Smooth muscle cell (in vitro differentiated cells): Measurements from ENCODE around the gene GANAB. TPM values are rescaled to one million over a fixed set of nuclear protein-coding genes. Genes with fewer than 3 reads are reported as not detected.

Experiments
- DNase-seq: peaks from one replicate; lab custom pipeline; 2025; ENCODE audit not compliant: unreplicated experiment; lab: John Stamatoyannopoulos, UW
- H2AFZ ChIP-seq: fragments of 200-600 bp; sonication (generic); 2 replicates; pipeline ENCODE4 v1.6.0; 2016; ENCODE audit warnings: antibody characterized with exemption, low read depth, mild to moderate bottlenecking
- H3F3A ChIP-seq: fragments of 200-600 bp; sonication (generic); 2 replicates; pipeline ENCODE4 v1.6.0; 2017; ENCODE audit warnings: antibody characterized with exemption, low read depth
- H3K27ac ChIP-seq: fragments of 200-600 bp; sonication (generic); 2 replicates; pipeline ENCODE4 v1.5.1; 2016; ENCODE audit warnings: low read depth, mild to moderate bottlenecking
- H3K27me3 ChIP-seq: fragments of 200-600 bp; sonication (generic); 2 replicates; pipeline ENCODE4 v1.6.1; 2016; ENCODE audit warnings: low read depth, mild to moderate bottlenecking
- H3K36me3 ChIP-seq: fragments of 200-600 bp; sonication (generic); 2 replicates; pipeline ENCODE4 v1.5.1; 2016; ENCODE audit warnings: low read depth
- H3K4me1 ChIP-seq: fragments of 200-600 bp; sonication (generic); 2 replicates; pipeline ENCODE4 v1.5.1; 2016; ENCODE audit warnings: low read depth
- H3K4me2 ChIP-seq: fragments of 200-600 bp; sonication (generic); 2 replicates; pipeline ENCODE4 v1.6.0; 2016; ENCODE audit warnings: mild to moderate bottlenecking
- H3K4me3 ChIP-seq: fragments of 200-600 bp; sonication (generic); 2 replicates; pipeline ENCODE4 v1.5.1; 2016; ENCODE audit warnings: mild to moderate bottlenecking
- H3K79me2 ChIP-seq: fragments of 200-600 bp; sonication (generic); 2 replicates; pipeline ENCODE4 v1.6.0; 2016; ENCODE audit warnings: low read depth, mild to moderate bottlenecking
- H3K9ac ChIP-seq: fragments of 200-600 bp; sonication (generic); 2 replicates; pipeline ENCODE4 v1.6.0; 2016; ENCODE audit warnings: low read depth
- H3K9me3 ChIP-seq: fragments of 200-600 bp; sonication (generic); replicated peaks from 2 replicates; pipeline ENCODE4 v1.5.1; 2016; ENCODE audit warnings: low read depth
- H4K20me1 ChIP-seq: fragments of 200-600 bp; sonication (generic); 2 replicates; pipeline ENCODE4 v1.6.0; 2016; ENCODE audit warnings: low read depth
- CTCF ChIP-seq: fragments of 200-600 bp; sonication (generic); IDR thresholded peaks from 2 replicates; pipeline ENCODE4 v1.5.1; 2017; ENCODE audit warnings: borderline replicate concordance, mild to moderate bottlenecking, antibody characterized with exemption; ENCODE audit not compliant: insufficient read depth, poor library complexity, severe bottlenecking
- WGBS: methylation state at CpG from one replicate; pipeline ENCODE4 v1.1.7; 2016; ENCODE audit warnings: low lambda C conversion rate; 5-methylcytosine and 5-hydroxymethylcytosine counted together
- polyA plus RNA-seq: library from polyadenylated mRNA; unstranded; fragments of >200 nt; fragmentation: Nextera tagmentation; extraction: Ambion mirVana; gene quantifications from 2 replicates; pipeline ENCODE4 v1.2.1, GENCODE V29; 2016
- total RNA-seq: library from RNA; depleted of rRNA; stranded (reverse); fragments of >200 nt; gene quantifications from 2 replicates; pipeline ENCODE4 v1.2.3, GENCODE V29; 2014

The GANAB gene
- total and polyA plus RNA-seq, 2 experiments from 2014 or later: 176 to 225 TPM

- DNase-seq: no peak
- no peaks in the 10 kb centered on the region for H3K9me3 ChIP-seq
- 80% methylated on average over 28 of the region's 28 CpGs for WGBS
- H3K4me2 ChIP-seq: peak overlapping the region; percentile 82
- H3F3A ChIP-seq: peaks cover 12% of the 10 kb centered on the region
- no peaks in the 10 kb centered on the region for H4K20me1 ChIP-seq
- H3K4me1 ChIP-seq: peaks cover 11% of the 10 kb centered on the region
- H3K36me3 ChIP-seq: no peaks in the 10 kb centered on the region
- H3K9ac ChIP-seq: peak overlapping the region; percentile 79
- peak overlapping the region; percentile 56 for H3K27ac ChIP-seq
- H2AFZ ChIP-seq: peak overlapping the region; percentile 46
- peaks cover 8% of the 10 kb centered on the region for H3K79me2 ChIP-seq
- no peaks in the 10 kb centered on the region for H3K27me3 ChIP-seq
- TF ChIP-seq CTCF: no peak
- H3K4me3 ChIP-seq: peak overlapping the region; percentile 78
Measured at GRCh38 chr11:62610814-62611704, 35.4 kb downstream of the GANAB start.

GRCh38 chr11:62610403-62610802 lies 36.0 kb downstream of the GANAB start:
- peaks cover 8% of the 10 kb centered on the region for H3K79me2 ChIP-seq

GRCh38 chr11:62608776-62609175 lies 37.6 kb downstream of the GANAB start:
- Histone ChIP-seq H3K36me3 (no peaks in the 10 kb centered on the region), H3K4me1 (peaks cover 15% of the 10 kb centered on the region), H3K27me3 (no peaks in the 10 kb centered on the region), H2AFZ (no peak overlapping the region), H3F3A (peaks cover 11% of the 10 kb centered on the region), H3K79me2 (peaks cover 8% of the 10 kb centered on the region), H4K20me1 (no peaks in the 10 kb centered on the region), H3K9me3 (no peaks in the 10 kb centered on the region), H3K4me2 (no peak overlapping the region), H3K4me3 (no peak overlapping the region), H3K9ac (no peak overlapping the region), H3K27ac (no peak overlapping the region)
- 94% methylated on average over 12 of the region's 12 CpGs for WGBS
- no peak for TF ChIP-seq CTCF
- DNase-seq: no peak

More at GRCh38 chr11:62610403-62610802, 36.0 kb downstream of the GANAB start:
- peaks cover 11% of the 10 kb centered on the region for H3K4me1 ChIP-seq
- DNase-seq: no peak
- no peak overlapping the region for H3K9ac ChIP-seq
- WGBS: 96% methylated on average over 6 of the region's 6 CpGs
- H3F3A ChIP-seq: peaks cover 12% of the 10 kb centered on the region
- no peaks in the 10 kb centered on the region for H4K20me1 ChIP-seq
- no peaks in the 10 kb centered on the region for H3K9me3 ChIP-seq
- no peak overlapping the region for H3K4me2 ChIP-seq
- H2AFZ ChIP-seq: no peak overlapping the region
- H3K4me3 ChIP-seq: no peak overlapping the region
- H3K27ac ChIP-seq: no peak overlapping the region
- H3K36me3 ChIP-seq: no peaks in the 10 kb centered on the region
- no peak for TF ChIP-seq CTCF
- no peaks in the 10 kb centered on the region for H3K27me3 ChIP-seq
